IMR-90 (cell line): ENCODE results near the gene B4GALNT3. TPM values are rescaled to one million over a fixed set of nuclear protein-coding genes. Genes with fewer than 3 reads are reported as not detected.
A peak's percentile ranks its signal among the peaks of the same experiment; 100 is the strongest.

ENCODE experiments used
- ATAC-seq: fragments of 200-7000 bp; cut with Tn5 transposase; 2 replicates; pipeline ENCODE4 v1.9.1; 2020; ENCODE audit warnings: low read depth, mild to moderate bottlenecking, moderate library complexity
- BruUV-seq: library from RNA; stranded (reverse); fragments of 400-500 nt; replicated peaks from 2 replicates; lab custom pipeline; 2021; lab: Mats Ljungman, UMichigan
- CTCF ChIA-PET: fragments of 300-600 bp; formaldehyde crosslinking; extraction: SDS; loops from one replicate; lab custom pipeline; 2021; ENCODE audit warnings: antibody characterized with exemption; lab: Yijun Ruan, JAX
- POLR2A ChIA-PET: fragments of 300-600 bp; sonication (Branson Sonifier 250); formaldehyde crosslinking; loops from one replicate; lab custom pipeline; 2022; ENCODE audit warnings: antibody characterized with exemption; ENCODE audit not compliant: unreplicated experiment; lab: Charles Lee
- DNase-seq: peaks from one replicate; pipeline ENCODE4 v3.0.0; 2013
- H2AFZ ChIP-seq: replicated peaks from 2 replicates; pipeline ENCODE3; 2013; ENCODE audit warnings: low read length, mild to moderate bottlenecking; ENCODE audit not compliant: poor library complexity
- H2AK5ac ChIP-seq: 2 replicates; pipeline ENCODE4 v1.6.1; 2013; ENCODE audit warnings: low read depth, low read length, inconsistent platforms
- H2AK9ac ChIP-seq: replicated peaks from 2 replicates; pipeline ENCODE3; 2013; ENCODE audit warnings: mild to moderate bottlenecking, low read depth, low read length, moderate library complexity; ENCODE audit not compliant: poor library complexity
- H2BK120ac ChIP-seq: 2 replicates; pipeline ENCODE4 v1.6.1; 2013; ENCODE audit warnings: low read depth, low read length, inconsistent platforms
- H2BK15ac ChIP-seq: 3 replicates; pipeline ENCODE4 v1.6.1; 2013; ENCODE audit warnings: low read depth, low read length, inconsistent platforms
- H2BK20ac ChIP-seq: 2 replicates; pipeline ENCODE4 v1.6.1; 2013; ENCODE audit warnings: low read depth, mild to moderate bottlenecking, inconsistent platforms, low read length, moderate library complexity
- H2BK5ac ChIP-seq: 2 replicates; pipeline ENCODE4 v1.6.1; 2013; ENCODE audit warnings: mild to moderate bottlenecking, low read depth, low read length, inconsistent platforms; ENCODE audit not compliant: poor library complexity, severe bottlenecking
- H3K14ac ChIP-seq: replicated peaks from 2 replicates; pipeline ENCODE4 v1.6.1; 2013; ENCODE audit warnings: low read depth, low read length, inconsistent platforms
- H3K18ac ChIP-seq: 2 replicates; pipeline ENCODE4 v1.6.1; 2013; ENCODE audit warnings: low read depth, low read length, control low read depth
- H3K23ac ChIP-seq: 2 replicates; pipeline ENCODE4 v1.6.1; 2013; ENCODE audit warnings: low read depth, low read length, inconsistent platforms
- H3K27ac ChIP-seq: 2 replicates; pipeline ENCODE4 v1.5.1; 2013; ENCODE audit warnings: mild to moderate bottlenecking, control low read depth, low read length; ENCODE audit not compliant: insufficient read depth
- H3K27me3 ChIP-seq: 2 replicates; pipeline ENCODE4 v1.6.1; 2013; ENCODE audit warnings: low read length; ENCODE audit not compliant: control insufficient read depth, insufficient read depth
- H3K36me3 ChIP-seq: 2 replicates; pipeline ENCODE4 v1.6.1; 2013; ENCODE audit warnings: low read length, mixed read lengths; ENCODE audit not compliant: control insufficient read depth, insufficient read depth
- H3K4ac ChIP-seq: 2 replicates; pipeline ENCODE4 v1.6.1; 2013; ENCODE audit warnings: low read depth, low read length, inconsistent platforms
- H3K4me1 ChIP-seq: 2 replicates; pipeline ENCODE4 v1.6.1; 2013; ENCODE audit warnings: low read length, mixed read lengths; ENCODE audit not compliant: control insufficient read depth, insufficient read depth
- H3K4me2 ChIP-seq: 2 replicates; pipeline ENCODE4 v1.6.1; 2013; ENCODE audit warnings: low read depth, mild to moderate bottlenecking, control low read depth, low read length, moderate library complexity
- H3K4me3 ChIP-seq: 2 replicates; pipeline ENCODE4 v1.5.1; 2013; ENCODE audit warnings: low read depth, mild to moderate bottlenecking, control low read depth, low read length, moderate library complexity; ENCODE audit not compliant: insufficient read depth
- H3K56ac ChIP-seq: 2 replicates; pipeline ENCODE4 v1.6.1; 2013; ENCODE audit warnings: low read length, inconsistent platforms; ENCODE audit not compliant: insufficient read depth; ENCODE audit errors: extremely low read depth
- H3K79me1 ChIP-seq, 2 experiments: 2 replicates each; pipeline ENCODE4 v1.6.1; 2013; ENCODE audit warnings: low read length in 2 of 2, inconsistent platforms in 1 of 2, low read depth in 1 of 2
- H3K9ac ChIP-seq: 2 replicates; pipeline ENCODE4 v1.6.1; 2013; ENCODE audit warnings: low read depth, low read length, control low read depth
- H3K9me1 ChIP-seq: 2 replicates; pipeline ENCODE4 v1.6.1; 2013; ENCODE audit warnings: low read length, inconsistent platforms; ENCODE audit not compliant: insufficient read depth
- H3K9me3 ChIP-seq: 2 replicates; pipeline ENCODE4 v1.6.1; 2013; ENCODE audit warnings: low read length; ENCODE audit not compliant: control insufficient read depth, insufficient read depth
- H4K20me1 ChIP-seq: 2 replicates; pipeline ENCODE4 v1.6.1; 2013; ENCODE audit warnings: low read length, inconsistent platforms; ENCODE audit not compliant: insufficient read depth
- H4K5ac ChIP-seq: 2 replicates; pipeline ENCODE4 v1.6.1; 2013; ENCODE audit warnings: mild to moderate bottlenecking, low read depth, low read length, control low read depth
- H4K8ac ChIP-seq, 2 experiments: 2 replicates each; pipeline ENCODE4 v1.6.1; 2013; ENCODE audit warnings: low read depth in 2 of 2, low read length in 2 of 2, control low read depth in 1 of 2, inconsistent platforms in 1 of 2
- H4K91ac ChIP-seq: 2 replicates; pipeline ENCODE4 v1.6.1; 2013; ENCODE audit warnings: low read depth, low read length, inconsistent platforms; ENCODE audit not compliant: insufficient read depth
- BHLHE40 ChIP-seq: fragments of 150-350 bp; IDR thresholded peaks from 2 replicates; pipeline ENCODE4 v1.6.1; 2016; ENCODE audit warnings: mild to moderate bottlenecking, low read depth, low read length
- CEBPB ChIP-seq: IDR thresholded peaks from 2 replicates; pipeline ENCODE4 v1.6.1; 2012; ENCODE audit warnings: low read depth, low read length, improper control_type of control experiment
- CHD1 ChIP-seq: IDR thresholded peaks from 2 replicates; pipeline ENCODE4 v1.6.1; 2012; ENCODE audit warnings: low read depth, low read length, improper control_type of control experiment
- FOS ChIP-seq: fragments of 150-350 bp; IDR thresholded peaks from 2 replicates; pipeline ENCODE4 v1.6.1; 2016; ENCODE audit warnings: low read depth, low read length
- MAZ ChIP-seq: IDR thresholded peaks from 2 replicates; pipeline ENCODE4 v1.6.1; 2012; ENCODE audit warnings: low read depth, mild to moderate bottlenecking, low read length, improper control_type of control experiment, moderate library complexity, borderline replicate concordance
- RAD21 ChIP-seq: IDR thresholded peaks from 2 replicates; pipeline ENCODE4 v1.6.1; 2012; ENCODE audit warnings: low read length, improper control_type of control experiment
- RCOR1 ChIP-seq: IDR thresholded peaks from 2 replicates; pipeline ENCODE4 v1.6.1; 2012; ENCODE audit warnings: mild to moderate bottlenecking, low read length, improper control_type of control experiment; ENCODE audit not compliant: insufficient replicate concordance
- RFX5 ChIP-seq: IDR thresholded peaks from 2 replicates; pipeline ENCODE4 v1.8.0; 2012; ENCODE audit warnings: low read depth, mild to moderate bottlenecking, low read length, moderate library complexity
- SMC3 ChIP-seq: fragments of 150-350 bp; IDR thresholded peaks from 2 replicates; pipeline ENCODE4 v1.6.1; 2016; ENCODE audit warnings: low read depth, mild to moderate bottlenecking, antibody characterized with exemption, low read length, moderate library complexity
- WGBS, 2 experiments: methylation state at CpG; one replicate each; pipeline versions ENCODE4 v1.1.5 to v1.1.7; 2013; ENCODE audit warnings: missing lambda C conversion rate in 2 of 2; ENCODE audit not compliant: insufficient read length in 1 of 2; ENCODE audit errors: extremely low coverage in 2 of 2; 5-methylcytosine and 5-hydroxymethylcytosine counted together
- dilution Hi-C: fragments of 300-500 bp; cut with HindIII; formaldehyde crosslinking; loops from one replicate; pipeline ENCODE4 v1.14.3; 2018; ENCODE audit warnings: low sequenced_read_pairs; ENCODE audit not compliant: unreplicated experiment
- in situ Hi-C: fragments of 300-500 bp; cut with MboI; formaldehyde crosslinking; loops from 3 replicates; pipeline ENCODE4 v1.14.3; 2019; ENCODE audit warnings: low sequenced_read_pairs, inconsistent platforms, mixed read lengths
- intact Hi-C: fragments of 100-400 bp; cut with micrococcal nuclease; formaldehyde crosslinking; loops from 2 replicates; pipeline ENCODE4 v1.10.0; 2022
- polyA plus RNA-seq, 3 experiments: library from polyadenylated mRNA; depleted of rRNA; stranded (reverse); fragments of >200 nt; gene quantifications; 2 replicates each; pipeline ENCODE4 v1.2.3, GENCODE V29; 2012; ENCODE audit warnings: low replicate concordance in 1 of 3
- total RNA-seq: library from RNA; depleted of rRNA; stranded (reverse); fragments of >200 nt; gene quantifications from 2 replicates; pipeline ENCODE4 v1.2.3, GENCODE V29; 2012
- TF ChIP-seq, protein P1 (sequence below): conservative IDR thresholded peaks from 2 replicates; pipeline ENCODE4 v1.5.1; 2012; ENCODE audit warnings: mild to moderate bottlenecking, low read depth, low read length, improper control_type of control experiment
- TF ChIP-seq, protein P2 (sequence below): fragments of 150-350 bp; IDR thresholded peaks from 2 replicates; pipeline ENCODE4 v1.6.1; 2017; ENCODE audit warnings: mild to moderate bottlenecking, antibody characterized with exemption, low read length, low read depth

B4GALNT3 gene
- total and polyA plus RNA-seq, 2 of the 4 experiments (the other 2 are of a cell fraction): not detected

DNA sequence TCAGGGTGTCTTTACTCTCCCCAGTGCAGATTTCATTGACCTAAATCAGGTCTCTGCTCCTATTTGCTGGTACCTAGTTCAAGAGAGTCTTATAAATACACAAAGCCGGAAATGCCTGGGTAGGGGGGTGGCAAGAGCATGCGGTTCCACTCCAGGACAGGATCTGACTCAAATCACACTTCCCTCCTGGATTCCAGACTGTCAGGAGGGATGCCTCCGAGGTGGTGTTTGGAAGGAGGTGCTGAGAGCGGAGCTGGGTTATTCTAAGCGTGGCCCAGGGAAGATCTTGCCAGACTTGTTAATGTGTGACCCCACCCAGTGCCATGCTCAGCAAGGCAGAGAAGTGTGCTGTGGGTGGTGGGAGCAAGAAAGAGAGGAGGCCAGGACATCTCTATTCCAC lies 49.8 kb downstream of the B4GALNT3 start:
- Histone ChIP-seq H4K5ac (no peak overlapping the region), H3K9me1 (0 out of 2 replicates have a peak, but pooled peaks cover 6% of the 10 kb centered on the region), H2AK9ac (peak overlapping the region; percentile 71), H3K56ac (no peak overlapping the region), H3K27ac (no peak overlapping the region), H3K23ac (0 out of 2 replicates have a peak overlapping the region, but pooled peaks have one; percentile 10), H3K9ac (no peak overlapping the region), H2BK15ac (no peak overlapping the region; the same call in 2 of the 3 replicates), H2AFZ (peak overlapping the region; percentile 65), H4K8ac (no peak overlapping the region), H3K9me3 (no peaks in the 10 kb centered on the region), H2BK120ac (no peak overlapping the region), H3K79me1 (no peaks in the 10 kb centered on the region), H2BK20ac (no peak overlapping the region), H2AK5ac (no peak overlapping the region), H3K4me1 (no peaks in the 10 kb centered on the region; the same call in 1 of the 2 replicates), H3K18ac (no peak overlapping the region), H4K20me1 (no peaks in the 10 kb centered on the region), H4K91ac (no peak overlapping the region), H3K14ac (no peak overlapping the region), H3K4me3 (no peak overlapping the region), H3K4me2 (no peak overlapping the region), H2BK5ac (no peak overlapping the region), H3K4ac (no peak overlapping the region), H3K36me3 (no peaks in the 10 kb centered on the region), H3K27me3 (peaks cover 27% of the 10 kb centered on the region)
- ChIA-PET CTCF (no interaction called here), POLR2A (no interaction called here)
- DNase-seq (peak; percentile 29), ATAC-seq (no peak)
- no CpG with 5 or more reads among the region's 5 CpGs for WGBS, 2 experiments
- dilution Hi-C loops (no loop called here), intact Hi-C loops (no loop called here), in situ Hi-C loops (no loop called here)
- TF ChIP-seq MAZ (no peak), CHD1 (no peak), FOS (no peak), RCOR1 (no peak), BHLHE40 (no peak), RFX5 (no peak), RAD21 (no peak), SMC3 (no peak), CEBPB (no peak)
- TF ChIP-seq, protein P1, sequence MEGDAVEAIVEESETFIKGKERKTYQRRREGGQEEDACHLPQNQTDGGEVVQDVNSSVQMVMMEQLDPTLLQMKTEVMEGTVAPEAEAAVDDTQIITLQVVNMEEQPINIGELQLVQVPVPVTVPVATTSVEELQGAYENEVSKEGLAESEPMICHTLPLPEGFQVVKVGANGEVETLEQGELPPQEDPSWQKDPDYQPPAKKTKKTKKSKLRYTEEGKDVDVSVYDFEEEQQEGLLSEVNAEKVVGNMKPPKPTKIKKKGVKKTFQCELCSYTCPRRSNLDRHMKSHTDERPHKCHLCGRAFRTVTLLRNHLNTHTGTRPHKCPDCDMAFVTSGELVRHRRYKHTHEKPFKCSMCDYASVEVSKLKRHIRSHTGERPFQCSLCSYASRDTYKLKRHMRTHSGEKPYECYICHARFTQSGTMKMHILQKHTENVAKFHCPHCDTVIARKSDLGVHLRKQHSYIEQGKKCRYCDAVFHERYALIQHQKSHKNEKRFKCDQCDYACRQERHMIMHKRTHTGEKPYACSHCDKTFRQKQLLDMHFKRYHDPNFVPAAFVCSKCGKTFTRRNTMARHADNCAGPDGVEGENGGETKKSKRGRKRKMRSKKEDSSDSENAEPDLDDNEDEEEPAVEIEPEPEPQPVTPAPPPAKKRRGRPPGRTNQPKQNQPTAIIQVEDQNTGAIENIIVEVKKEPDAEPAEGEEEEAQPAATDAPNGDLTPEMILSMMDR: no peak
- TF ChIP-seq, protein P2, sequence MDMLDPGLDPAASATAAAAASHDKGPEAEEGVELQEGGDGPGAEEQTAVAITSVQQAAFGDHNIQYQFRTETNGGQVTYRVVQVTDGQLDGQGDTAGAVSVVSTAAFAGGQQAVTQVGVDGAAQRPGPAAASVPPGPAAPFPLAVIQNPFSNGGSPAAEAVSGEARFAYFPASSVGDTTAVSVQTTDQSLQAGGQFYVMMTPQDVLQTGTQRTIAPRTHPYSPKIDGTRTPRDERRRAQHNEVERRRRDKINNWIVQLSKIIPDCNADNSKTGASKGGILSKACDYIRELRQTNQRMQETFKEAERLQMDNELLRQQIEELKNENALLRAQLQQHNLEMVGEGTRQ: no peak
- no TSS peak for BruUV-seq
